Stimulated activated CD4-positive, alpha-beta T cell treated with anti-CD3 and anti-CD28 coated beads, TNF-alpha, amount 100 ng/mL, for 48 hours (primary cell): ENCODE measurements around the gene MAFG.

Experiments
- DNase-seq, 3 donors: peaks; one replicate each; pipeline ENCODE4 v3.0.0-alpha.2; 2020; ENCODE audit warnings: low read depth in 3 of 3

MAFG gene

GRCh38 chr17:81939881-81940385 lies 12.4 kb upstream of the MAFG start:
- no peak for DNase-seq

GRCh38 chr17:81939218-81939617 lies 11.7 kb upstream of the MAFG start:
- DNase-seq: no peak

- DNase-seq: no peak
Observed at GRCh38 chr17:81935709-81936084, 8.2 kb upstream of the MAFG start.

GRCh38 chr17:81934850-81935708 lies 7.5 kb upstream of the MAFG start:
- no peak for DNase-seq

- DNase-seq: no peak
Observed at GRCh38 chr17:81934098-81934757, 6.7 kb upstream of the MAFG start.

- DNase-seq: no peak
Observed at GRCh38 chr17:81933178-81933699, 5.7 kb upstream of the MAFG start.

GRCh38 chr17:81932333-81932983 lies 4.9 kb upstream of the MAFG start:
- no peak for DNase-seq

- DNase-seq: no peak
Observed at GRCh38 chr17:81931557-81932332, 4.2 kb upstream of the MAFG start.

GRCh38 chr17:81931189-81931556 lies 3.6 kb upstream of the MAFG start:
- no peak for DNase-seq

- no peak for DNase-seq
Observed at GRCh38 chr17:81930142-81931125, 2.9 kb upstream of the MAFG start.

- no peak for DNase-seq
Observed at GRCh38 chr17:81929253-81930141, 2.0 kb upstream of the MAFG start.

GRCh38 chr17:81928544-81929252 lies 1.2 kb upstream of the MAFG start:
- no peak for DNase-seq

- no peak for DNase-seq
Observed at GRCh38 chr17:81927152-81927652, 333 bp downstream of the MAFG start.

- peak in 2 of 3 donors; percentile 54 to 62 for DNase-seq
Observed at GRCh38 chr17:81926451-81927151, 934 bp downstream of the MAFG start.

GRCh38 chr17:81925860-81926450 lies 1.6 kb downstream of the MAFG start:
- no peak for DNase-seq

GRCh38 chr17:81924557-81925532 lies 2.7 kb downstream of the MAFG start:
- no peak for DNase-seq
